ENCODE measurements around the gene TMC7. TPM values are rescaled to one million over a fixed set of nuclear protein-coding genes. Genes with fewer than 3 reads are reported as not detected.
A peak's percentile ranks its signal among the peaks of the same experiment; 100 is the strongest.
"Not testable (repeated sequence)": the region's sequence is repeated elsewhere in the genome, so short reads cannot be mapped to it uniquely, and the experiment has no call there.

Gene TMC7
- total and polyA plus RNA-seq, 7 experiments from 2014 or later, result 0.07 TPM; not detected in 6

DNA sequence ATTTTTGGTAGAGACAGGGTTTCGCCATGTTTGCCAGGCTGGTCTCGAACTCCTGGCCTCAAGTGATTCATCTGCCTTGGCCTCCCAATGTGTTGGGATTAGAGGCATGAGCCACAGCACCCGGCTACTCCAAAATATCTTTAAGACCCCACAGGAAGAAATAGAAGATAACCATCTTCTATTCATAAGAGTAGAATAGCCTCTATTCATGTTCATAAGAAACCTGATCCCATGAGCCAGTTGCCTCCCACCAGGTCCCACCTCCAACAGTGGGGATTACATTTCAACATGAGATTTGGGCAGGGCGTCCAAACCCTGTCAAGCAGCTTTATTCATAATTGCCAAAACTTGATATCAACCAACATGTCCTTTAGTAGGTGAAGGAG lies 13.9 kb upstream of the TMC7 start:
- DNase-seq, result no peak
- no peak overlapping the region for H3K4me3 Mint-ChIP-seq
- no peaks in the 10 kb centered on the region for H3K4me1 ChIP-seq (ENCODE audit: control insufficient read depth in 2 of 2, insufficient read depth in 2 of 2, low read length in 2 of 2)
- no peaks in the 10 kb centered on the region for H3K36me3 Mint-ChIP-seq
- intact Hi-C loops (cut with micrococcal nuclease), result loop anchor here (1.0 to 5.0 kb wide), 5 partner anchors 43 to 169 kb away; partner anchors contain the start of genes ARL6IP1 (in 2 of the 2), SMG1 (in 2 of the 2) and COQ7 (in 1 of the 2)
- CTCF ChIA-PET, result interaction anchor here (1.4 kb wide), 1 partner anchor 168 kb away, joined by 8 read pairs; the partner anchor contains the start of gene ARL6IP1
- no peaks in the 10 kb centered on the region for H3K36me3 ChIP-seq (ENCODE audit: control insufficient read depth in 2 of 3, insufficient read depth in 3 of 3, low read length in 3 of 3)
- H3K4me1 Mint-ChIP-seq, result peaks cover 4 to 9% (median 7%) of the 10 kb centered on the region in 7 donors
- no peaks in the 10 kb centered on the region for H3K9me3 ChIP-seq (ENCODE audit: control insufficient read depth in 2 of 3, low read length in 3 of 3)
- no peaks in the 10 kb centered on the region for H3K9me3 Mint-ChIP-seq
- no peak for ATAC-seq
- no peak overlapping the region for H3K27ac ChIP-seq (ENCODE audit: low read depth, low read length)
- H3K27ac Mint-ChIP-seq, result no peak overlapping the region
- POLR2A ChIA-PET, result no interaction called here
- H3K27me3 ChIP-seq (ENCODE audit: control insufficient read depth in 2 of 2, insufficient read depth in 2 of 2, low read length in 2 of 2), result no peaks in the 10 kb centered on the region
- peaks cover 0 to 2% (median 0%) of the 10 kb centered on the region in 5 donors for H3K27me3 Mint-ChIP-seq
- no peak overlapping the region for H3K4me3 ChIP-seq (ENCODE audit: low read length)

- ATAC-seq (no peak), DNase-seq (no peak)
- ChIA-PET POLR2A (no interaction called here), CTCF (no interaction called here)
- Histone ChIP-seq H3K4me3 (ENCODE audit: low read length) (no peak overlapping the region), H3K27ac (ENCODE audit: low read depth, low read length) (no peak overlapping the region), H3K27me3 (ENCODE audit: control insufficient read depth in 2 of 2, insufficient read depth in 2 of 2, low read length in 2 of 2) (no peaks in the 10 kb centered on the region), H3K4me1 (ENCODE audit: control insufficient read depth in 2 of 2, insufficient read depth in 2 of 2, low read length in 2 of 2) (no peaks in the 10 kb centered on the region), H3K36me3 (ENCODE audit: control insufficient read depth in 2 of 3, insufficient read depth in 3 of 3, low read length in 3 of 3) (no peaks in the 10 kb centered on the region), H3K9me3 (ENCODE audit: control insufficient read depth in 2 of 3, low read length in 3 of 3) (no peaks in the 10 kb centered on the region)
- Mint-ChIP-seq H3K9me3 (peaks cover 0 to 3% (median 0%) of the 10 kb centered on the region in 11 donors), H3K27me3 (peaks cover 9 to 24% (median 21%) of the 10 kb centered on the region in 5 donors), H3K36me3 (peaks cover 0 to 4% (median 0%) of the 10 kb centered on the region in 5 donors), H3K4me3 (no peak overlapping the region), H3K4me1 (peaks cover 0 to 1% (median 0%) of the 10 kb centered on the region in 7 donors), H3K27ac (no peak overlapping the region)
- intact Hi-C loops (cut with micrococcal nuclease), result no loop called here
These were observed 8.6 kb upstream of the TMC7 start for GRCh38 chr16:18975109-18975508.

- Histone ChIP-seq H3K9me3 (ENCODE audit: control insufficient read depth in 2 of 3, low read length in 3 of 3) (no peaks in the 10 kb centered on the region), H3K27me3 (ENCODE audit: control insufficient read depth in 2 of 2, insufficient read depth in 2 of 2, low read length in 2 of 2) (no peaks in the 10 kb centered on the region), H3K4me3 (ENCODE audit: low read length) (no peak overlapping the region), H3K27ac (ENCODE audit: low read depth, low read length) (no peak overlapping the region), H3K36me3 (ENCODE audit: control insufficient read depth in 2 of 3, insufficient read depth in 3 of 3, low read length in 3 of 3) (no peaks in the 10 kb centered on the region), H3K4me1 (ENCODE audit: control insufficient read depth in 2 of 2, insufficient read depth in 2 of 2, low read length in 2 of 2) (no peaks in the 10 kb centered on the region)
- Mint-ChIP-seq H3K4me1 (peaks cover 0 to 8% (median 4%) of the 10 kb centered on the region in 7 donors), H3K36me3 (peaks cover 0 to 4% (median 0%) of the 10 kb centered on the region in 5 donors), H3K27me3 (peaks cover 26 to 52% (median 42%) of the 10 kb centered on the region in 5 donors), H3K9me3 (peaks cover 0 to 3% (median 0%) of the 10 kb centered on the region in 11 donors), H3K27ac (no peak overlapping the region), H3K4me3 (no peak overlapping the region)
- DNase-seq (no peak), ATAC-seq (no peak)
- intact Hi-C loops (cut with micrococcal nuclease), result no loop called here
- ChIA-PET CTCF (interaction anchor here (1.1 kb wide), 1 partner anchor 9 kb away, joined by 5 read pairs; no protein-coding TSS in a partner anchor), POLR2A (no interaction called here)
These were observed 3.8 kb upstream of the TMC7 start for GRCh38 chr16:18979936-18980335.

DNA sequence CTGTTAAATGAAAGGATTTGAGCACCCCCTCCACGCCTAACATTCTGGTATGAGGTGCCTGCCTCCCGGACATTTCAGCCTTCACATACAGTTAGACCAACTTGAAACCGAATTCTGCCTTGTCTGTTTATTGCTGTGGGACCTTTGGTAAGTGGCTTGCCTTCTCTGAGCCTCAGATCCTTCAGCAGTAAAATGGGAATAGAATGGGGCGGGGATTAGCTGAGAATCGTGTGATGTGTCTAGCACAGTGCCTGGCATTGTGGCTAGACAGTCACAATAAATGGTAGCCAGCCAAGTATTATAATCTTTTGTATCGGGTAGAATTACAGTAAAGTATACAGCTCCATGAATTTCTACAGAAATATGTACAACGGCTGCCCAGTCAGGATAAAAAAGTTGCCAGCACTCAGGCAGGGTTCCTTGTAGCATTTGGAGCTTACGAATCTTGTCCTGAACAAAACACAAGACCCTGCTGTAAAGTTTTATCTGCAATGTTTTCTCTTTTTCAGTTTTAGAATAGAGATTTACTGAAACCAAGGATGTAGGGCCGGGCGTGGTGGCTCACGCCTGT lies 786 bp downstream of the TMC7 start:
- DNase-seq (no peak), ATAC-seq (no peak)
- Histone ChIP-seq H3K4me3 (ENCODE audit: low read length) (no peak overlapping the region), H3K4me1 (ENCODE audit: control insufficient read depth in 2 of 2, insufficient read depth in 2 of 2, low read length in 2 of 2) (no peaks in the 10 kb centered on the region), H3K36me3 (ENCODE audit: control insufficient read depth in 2 of 3, insufficient read depth in 3 of 3, low read length in 3 of 3) (no peaks in the 10 kb centered on the region), H3K27me3 (ENCODE audit: control insufficient read depth in 2 of 2, insufficient read depth in 2 of 2, low read length in 2 of 2) (no peaks in the 10 kb centered on the region), H3K27ac (ENCODE audit: low read depth, low read length) (no peak overlapping the region), H3K9me3 (ENCODE audit: control insufficient read depth in 2 of 3, low read length in 3 of 3) (no peaks in the 10 kb centered on the region)
- Mint-ChIP-seq H3K4me1 (peaks cover 0 to 6% (median 4%) of the 10 kb centered on the region in 7 donors), H3K27me3 (peaks cover 27 to 49% (median 44%) of the 10 kb centered on the region in 5 donors), H3K4me3 (peak overlapping the region in 4 of 10 donors; percentile 10 to 38 (median 35)), H3K36me3 (peaks cover 0 to 4% (median 0%) of the 10 kb centered on the region in 5 donors), H3K9me3 (peaks cover 0 to 3% (median 0%) of the 10 kb centered on the region in 11 donors), H3K27ac (no peak overlapping the region)
- ChIA-PET POLR2A (no interaction called here), CTCF (no interaction called here)
- intact Hi-C loops (cut with micrococcal nuclease), result no loop called here

DNA sequence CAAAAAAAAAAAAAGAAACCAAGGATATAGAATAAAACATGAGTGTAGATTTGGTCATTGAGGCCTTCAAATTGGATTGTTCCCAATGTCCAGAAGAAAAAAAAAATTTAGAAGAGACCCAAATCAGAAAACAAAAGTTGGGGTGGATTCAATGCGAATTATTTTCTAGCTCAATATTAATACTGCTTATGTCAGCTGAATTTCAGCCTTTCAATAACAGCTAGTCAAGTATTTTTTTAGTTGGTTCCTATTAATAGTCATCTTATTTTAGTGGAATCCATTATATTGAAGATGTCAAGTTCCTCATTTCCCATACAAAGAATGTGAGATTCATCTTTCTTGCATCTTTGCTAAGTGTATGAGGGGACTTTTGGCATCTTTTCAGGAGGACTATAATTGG lies 1.5 kb downstream of the TMC7 start:
- POLR2A ChIA-PET; H3K4me1 Mint-ChIP-seq; CTCF ChIA-PET; H3K36me3 ChIP-seq (ENCODE audit: control insufficient read depth in 2 of 3, insufficient read depth in 3 of 3, low read length in 3 of 3); H3K27ac Mint-ChIP-seq; H3K27me3 ChIP-seq (ENCODE audit: control insufficient read depth in 2 of 2, insufficient read depth in 2 of 2, low read length in 2 of 2); H3K9me3 Mint-ChIP-seq; ATAC-seq; H3K9me3 ChIP-seq (ENCODE audit: control insufficient read depth in 2 of 3, low read length in 3 of 3); H3K4me1 ChIP-seq (ENCODE audit: control insufficient read depth in 2 of 2, insufficient read depth in 2 of 2, low read length in 2 of 2); H3K4me3 Mint-ChIP-seq; H3K4me3 ChIP-seq (ENCODE audit: low read length); DNase-seq; H3K27ac ChIP-seq (ENCODE audit: low read depth, low read length); H3K36me3 Mint-ChIP-seq; intact Hi-C loops (cut with micrococcal nuclease): not testable (repeated sequence)
- H3K27me3 Mint-ChIP-seq, result peaks cover 21 to 43% (median 36%) of the 10 kb centered on the region in 5 donors

GRCh38 chr16:18991731-18992130 lies 8.0 kb downstream of the TMC7 start:
- ATAC-seq; CTCF ChIA-PET; H3K27ac ChIP-seq (ENCODE audit: low read depth, low read length); H3K4me3 ChIP-seq (ENCODE audit: low read length); H3K27me3 ChIP-seq (ENCODE audit: control insufficient read depth in 2 of 2, insufficient read depth in 2 of 2, low read length in 2 of 2); H3K27ac Mint-ChIP-seq; H3K36me3 ChIP-seq (ENCODE audit: control insufficient read depth in 2 of 3, insufficient read depth in 3 of 3, low read length in 3 of 3); DNase-seq; H3K36me3 Mint-ChIP-seq; H3K4me3 Mint-ChIP-seq; H3K9me3 ChIP-seq (ENCODE audit: control insufficient read depth in 2 of 3, low read length in 3 of 3); intact Hi-C loops (cut with micrococcal nuclease); H3K9me3 Mint-ChIP-seq; H3K4me1 ChIP-seq (ENCODE audit: control insufficient read depth in 2 of 2, insufficient read depth in 2 of 2, low read length in 2 of 2); POLR2A ChIA-PET; H3K4me1 Mint-ChIP-seq: not testable (repeated sequence)
- peaks cover 3 to 11% (median 5%) of the 10 kb centered on the region in 5 donors for H3K27me3 Mint-ChIP-seq

GRCh38 chr16:18993531-18993930 lies 9.8 kb downstream of the TMC7 start:
- H3K27ac Mint-ChIP-seq; H3K9me3 ChIP-seq (ENCODE audit: control insufficient read depth in 2 of 3, low read length in 3 of 3); CTCF ChIA-PET; H3K4me3 Mint-ChIP-seq; H3K9me3 Mint-ChIP-seq; H3K27ac ChIP-seq (ENCODE audit: low read depth, low read length); DNase-seq; intact Hi-C loops (cut with micrococcal nuclease); H3K4me1 Mint-ChIP-seq; H3K36me3 Mint-ChIP-seq; POLR2A ChIA-PET; H3K4me3 ChIP-seq (ENCODE audit: low read length); H3K27me3 ChIP-seq (ENCODE audit: control insufficient read depth in 2 of 2, insufficient read depth in 2 of 2, low read length in 2 of 2); ATAC-seq; H3K36me3 ChIP-seq (ENCODE audit: control insufficient read depth in 2 of 3, insufficient read depth in 3 of 3, low read length in 3 of 3); H3K4me1 ChIP-seq (ENCODE audit: control insufficient read depth in 2 of 2, insufficient read depth in 2 of 2, low read length in 2 of 2); H3K27me3 Mint-ChIP-seq: not testable (repeated sequence)
